Sigmoid colon (tissue), 7 donors: Measurements from ENCODE around the gene CYSRT1. TPM values are rescaled to one million over a fixed set of nuclear protein-coding genes. Genes with fewer than 3 reads are reported as not detected.

Source experiments
- DNase-seq: peaks from one replicate; pipeline ENCODE4 v3.0.0-alpha.2; 2019
- H3K27ac ChIP-seq, 4 donors: fragments of 200-600 bp; sonication (generic); one replicate each; pipeline ENCODE4 v1.5.1; 2016 to 2019; ENCODE audit warnings: mild to moderate bottlenecking in 1 of 4
- H3K27me3 ChIP-seq, 3 donors: fragments of 200-600 bp; sonication (generic); one replicate each; pipeline ENCODE4 v1.5.1; 2019; ENCODE audit warnings: mild to moderate bottlenecking in 1 of 3
- H3K36me3 ChIP-seq, 4 donors: fragments of 200-600 bp; sonication (generic); one replicate each; pipeline ENCODE4 v1.5.1; 2016 to 2019
- H3K4me1 ChIP-seq, 4 donors: fragments of 200-600 bp; sonication (generic); one replicate each; pipeline ENCODE4 v1.5.1; 2017 to 2019
- H3K4me3 ChIP-seq, 4 donors: fragments of 200-600 bp; sonication (generic); one replicate each; pipeline ENCODE4 v1.5.1; 2017 to 2019; ENCODE audit warnings: mild to moderate bottlenecking in 2 of 4, moderate library complexity in 1 of 4
- H3K9me3 ChIP-seq, 4 donors: fragments of 200-600 bp in 3 of 4; sonication (generic) in 3 of 4; one replicate each; pipeline versions ENCODE4 v1.5.1 to v1.6.1; 2013 to 2019
- EP300 ChIP-seq, 4 donors: sonication (generic); formaldehyde crosslinking; IDR thresholded peaks; one replicate each; pipeline ENCODE4 v1.6.1; 2017; ENCODE audit warnings: antibody characterized with exemption in 4 of 4
- POLR2A ChIP-seq, 2 donors: fragments of 450-650 bp; IDR thresholded peaks; one replicate each; pipeline ENCODE4 v1.6.1; 2016; ENCODE audit warnings: antibody characterized with exemption in 2 of 2, mild to moderate bottlenecking in 2 of 2, moderate library complexity in 2 of 2
- POLR2AphosphoS5 ChIP-seq, 4 donors: sonication (generic); formaldehyde crosslinking; IDR thresholded peaks; one replicate each; pipeline ENCODE4 v1.6.1; 2017; ENCODE audit warnings: antibody characterized with exemption in 4 of 4
- WGBS, 2 donors: extraction: QIAGEN DNeasy Blood & Tissue Kit; methylation state at CpG; one replicate each; pipeline ENCODE4 v1.1.7; 2013; 5-methylcytosine and 5-hydroxymethylcytosine counted together
- intact Hi-C: fragments of 100-400 bp; cut with DNase I; formaldehyde crosslinking; loops from one replicate; pipeline ENCODE4 v1.15.1; 2023
- polyA plus RNA-seq, 3 donors: library from polyadenylated mRNA; stranded (reverse); fragments of 200-250 nt; gene quantifications; one replicate each; pipeline ENCODE4 v1.2.3, GENCODE V29; 2013
- total RNA-seq, 4 donors: library from RNA; depleted of rRNA; stranded (reverse); fragments of >200 nt; gene quantifications; one replicate each; pipeline ENCODE4 v1.1.0, GENCODE V29; 2016
- TF ChIP-seq, protein P1 (sequence below), 4 experiments: fragments of 450-650 bp in 3 of 4; fragments of 200-600 bp in 1 of 4; IDR thresholded peaks; one replicate each; pipeline ENCODE4 v1.5.1; 2016 to 2019; ENCODE audit warnings: antibody characterized with exemption in 4 of 4, mild to moderate bottlenecking in 3 of 4, moderate library complexity in 2 of 4
- donor health status: healthy with polysubstance abuse.
- donor health status: Bipolar disorder and iron deficiency.
- donor health status: healthy.

Gene CYSRT1
- total and polyA plus RNA-seq, 7 donors: 0.33 to 1.2 (median 0.54) TPM; not detected in 4

DNA sequence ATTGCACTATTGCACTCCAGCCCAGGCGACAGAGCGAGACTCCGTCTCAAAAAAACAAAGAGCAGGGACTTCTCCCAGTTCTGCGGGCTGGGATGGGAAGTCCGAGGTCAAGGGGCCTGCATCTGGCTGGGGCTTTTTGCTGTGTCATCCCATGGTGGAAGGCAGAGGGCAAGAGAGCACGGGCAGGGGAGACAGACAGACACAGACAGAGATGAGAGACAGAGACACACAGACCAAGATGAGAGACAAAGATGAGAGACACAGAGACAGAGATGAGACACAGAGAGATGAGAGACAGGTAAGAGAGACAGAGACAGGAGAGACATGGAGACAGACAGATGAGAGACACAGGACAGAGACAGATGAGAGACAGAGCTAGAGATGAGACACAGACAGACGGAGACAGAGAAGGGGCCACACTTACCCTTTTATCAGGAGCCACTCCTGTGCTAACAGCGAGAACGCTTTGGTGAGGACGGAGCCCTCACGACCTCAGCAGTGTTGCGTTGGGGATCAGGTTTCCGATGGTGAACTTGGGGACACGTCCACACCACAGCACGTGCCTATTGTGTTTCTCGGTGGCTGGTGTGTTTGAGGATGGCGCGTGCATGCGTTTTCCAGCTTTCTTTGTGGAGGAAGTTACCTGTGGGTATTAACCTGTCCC is 43.7 kb downstream of the CYSRT1 start:
- 72 to 75% methylated on average over 19 of the region's 19 CpGs for WGBS, 2 donors
- no peaks in the 10 kb centered on the region for H3K27me3 ChIP-seq
- H3K4me3 ChIP-seq: no peak overlapping the region
- intact Hi-C loops: no loop called here
- DNase-seq: no peak
- H3K36me3 ChIP-seq: peaks cover 35 to 72% (median 53%) of the 10 kb centered on the region in 4 donors
- H3K9me3 ChIP-seq: no peaks in the 10 kb centered on the region
- peaks cover 0 to 17% (median 16%) of the 10 kb centered on the region in 4 donors for H3K4me1 ChIP-seq
- TF ChIP-seq POLR2AphosphoS5 (IDR thresholded peaks at IDR 0.05) (no peak), EP300 (IDR thresholded peaks at IDR 0.05) (no peak), POLR2A (IDR thresholded peaks at IDR 0.05) (no peak)
- TF ChIP-seq, protein P1, sequence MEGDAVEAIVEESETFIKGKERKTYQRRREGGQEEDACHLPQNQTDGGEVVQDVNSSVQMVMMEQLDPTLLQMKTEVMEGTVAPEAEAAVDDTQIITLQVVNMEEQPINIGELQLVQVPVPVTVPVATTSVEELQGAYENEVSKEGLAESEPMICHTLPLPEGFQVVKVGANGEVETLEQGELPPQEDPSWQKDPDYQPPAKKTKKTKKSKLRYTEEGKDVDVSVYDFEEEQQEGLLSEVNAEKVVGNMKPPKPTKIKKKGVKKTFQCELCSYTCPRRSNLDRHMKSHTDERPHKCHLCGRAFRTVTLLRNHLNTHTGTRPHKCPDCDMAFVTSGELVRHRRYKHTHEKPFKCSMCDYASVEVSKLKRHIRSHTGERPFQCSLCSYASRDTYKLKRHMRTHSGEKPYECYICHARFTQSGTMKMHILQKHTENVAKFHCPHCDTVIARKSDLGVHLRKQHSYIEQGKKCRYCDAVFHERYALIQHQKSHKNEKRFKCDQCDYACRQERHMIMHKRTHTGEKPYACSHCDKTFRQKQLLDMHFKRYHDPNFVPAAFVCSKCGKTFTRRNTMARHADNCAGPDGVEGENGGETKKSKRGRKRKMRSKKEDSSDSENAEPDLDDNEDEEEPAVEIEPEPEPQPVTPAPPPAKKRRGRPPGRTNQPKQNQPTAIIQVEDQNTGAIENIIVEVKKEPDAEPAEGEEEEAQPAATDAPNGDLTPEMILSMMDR (IDR thresholded peaks at IDR 0.05): no peak
- peak overlapping the region; percentile 51 to 66 (median 60) for H3K27ac ChIP-seq

DNA sequence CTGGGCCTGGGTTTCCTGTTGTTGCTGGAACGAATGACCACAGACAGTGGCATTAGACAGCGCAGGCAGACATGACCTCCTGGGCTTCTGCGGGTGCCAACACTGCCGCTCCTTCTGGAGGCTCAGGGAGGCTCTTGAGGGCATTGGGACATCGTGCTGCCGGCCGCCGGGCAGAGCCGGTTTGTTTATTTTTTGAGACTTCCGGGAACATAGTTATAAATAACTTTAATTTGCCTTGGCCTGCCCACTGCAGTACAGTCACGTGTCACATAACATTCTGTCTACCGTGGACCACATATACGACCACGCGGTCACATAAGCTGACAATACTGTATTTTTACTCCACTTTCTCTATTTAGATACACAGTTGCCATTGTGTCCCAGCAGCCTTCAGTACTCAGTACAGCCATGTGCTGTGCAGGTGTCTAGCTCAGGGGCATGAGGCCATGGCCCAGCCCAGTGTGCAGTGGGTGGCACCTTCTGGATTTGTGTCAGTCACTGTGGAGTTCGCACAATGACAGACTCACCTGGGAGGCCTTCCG is 44.3 kb downstream of the CYSRT1 start:
- intact Hi-C loops: no loop called here
- peak; percentile 79 for DNase-seq
- no peak overlapping the region for H3K4me3 ChIP-seq

DNA sequence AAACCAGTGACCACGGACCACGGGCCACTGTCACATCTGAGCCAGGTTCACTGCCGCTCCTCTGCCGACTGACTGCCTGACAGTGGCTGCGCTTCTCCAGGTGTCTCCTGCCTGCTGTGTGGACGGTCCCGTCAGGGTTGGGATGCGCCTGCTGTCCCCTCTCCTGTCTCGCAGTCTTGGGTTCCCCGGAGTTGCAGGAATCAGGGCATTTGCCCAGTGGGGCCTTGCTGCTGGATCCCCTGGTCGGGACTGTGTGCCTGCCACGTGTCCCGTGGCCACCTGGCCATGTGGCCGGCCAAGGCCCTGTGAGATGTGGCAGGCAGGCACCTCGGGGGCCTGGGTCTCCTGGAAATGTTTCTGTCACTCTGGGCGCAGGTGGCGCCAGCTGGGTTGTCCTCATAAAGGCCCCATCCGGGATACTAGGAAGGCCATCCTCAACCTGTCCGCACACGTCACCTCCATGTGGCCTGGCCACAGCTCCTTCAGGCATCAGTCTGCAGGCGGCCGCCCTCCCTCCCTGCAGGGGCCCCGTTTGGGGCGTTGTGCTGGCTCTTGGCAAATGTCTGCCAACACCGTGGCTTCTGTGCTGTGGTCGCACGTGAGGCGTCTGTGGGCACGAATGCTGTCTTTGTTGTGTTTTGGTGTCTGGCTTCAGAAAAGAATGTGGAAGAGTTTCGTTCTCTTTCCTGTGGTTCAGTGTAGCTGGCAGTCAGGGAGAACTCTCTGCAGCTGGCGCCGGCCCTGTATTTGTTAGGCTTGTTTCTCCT is 46.1 kb downstream of the CYSRT1 start:
- intact Hi-C loops: no loop called here
- H3K27me3 ChIP-seq: peaks cover 0 to 19% (median 0%) of the 10 kb centered on the region in 3 donors
- 76 to 91% methylated on average over 32 of the region's 32 CpGs for WGBS, 2 donors
- no peak overlapping the region for H3K4me3 ChIP-seq
- H3K9me3 ChIP-seq: no peaks in the 10 kb centered on the region
- DNase-seq: no peak
- H3K4me1 ChIP-seq: peaks cover 0 to 19% (median 18%) of the 10 kb centered on the region in 4 donors
- TF ChIP-seq EP300 (IDR thresholded peaks at IDR 0.05) (no peak), POLR2AphosphoS5 (IDR thresholded peaks at IDR 0.05) (no peak), POLR2A (IDR thresholded peaks at IDR 0.05) (no peak)
- TF ChIP-seq, protein P1 (IDR thresholded peaks at IDR 0.05): no peak
- H3K27ac ChIP-seq: no peak overlapping the region
- peaks cover 28 to 57% (median 34%) of the 10 kb centered on the region in 4 donors for H3K36me3 ChIP-seq

More for the DNA sequence above, 44.3 kb downstream of the CYSRT1 start:
- WGBS, 2 donors: 23 to 53% methylated on average over 17 of the region's 17 CpGs
- peaks cover 35 to 72% (median 47%) of the 10 kb centered on the region in 4 donors for H3K36me3 ChIP-seq
- no peaks in the 10 kb centered on the region for H3K9me3 ChIP-seq
- peaks cover 0 to 17% (median 16%) of the 10 kb centered on the region in 4 donors for H3K4me1 ChIP-seq
- H3K27me3 ChIP-seq: peaks cover 0 to 6% (median 0%) of the 10 kb centered on the region in 3 donors
- peak overlapping the region; percentile 51 to 66 (median 60) for H3K27ac ChIP-seq
- TF ChIP-seq POLR2AphosphoS5 (IDR thresholded peaks at IDR 0.05) (peak in 3 of 4 donors; percentile 19 to 37 (median 22)), EP300 (IDR thresholded peaks at IDR 0.05) (peak in 1 of 4 donors; percentile 33), POLR2A (IDR thresholded peaks at IDR 0.05) (no peak)
- TF ChIP-seq, protein P1 (IDR thresholded peaks at IDR 0.05): no peak

DNA sequence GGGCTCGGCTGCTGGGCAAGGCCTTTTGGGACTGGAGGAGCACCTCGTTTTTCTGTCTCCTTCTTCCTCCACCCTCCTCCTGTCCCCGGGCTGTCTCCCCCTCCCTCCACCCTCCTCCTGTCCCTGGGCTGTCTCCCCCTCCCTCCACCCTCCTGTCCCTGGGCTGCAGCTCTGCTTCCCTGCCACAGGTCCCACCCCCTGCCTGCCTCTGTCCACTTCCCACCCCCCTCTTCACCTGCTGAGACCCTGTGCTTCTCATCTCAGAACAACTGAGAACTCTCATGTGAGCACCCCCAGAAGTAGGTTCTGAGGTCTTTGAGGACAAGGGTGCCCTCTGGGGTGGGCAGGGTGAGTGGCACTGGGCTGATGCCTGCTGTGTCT is 46.7 kb downstream of the CYSRT1 start:
- Histone ChIP-seq H3K4me3 (no peak overlapping the region), H3K27me3 (peaks cover 4 to 25% (median 5%) of the 10 kb centered on the region in 3 donors), H3K4me1 (peaks cover 0 to 25% (median 24%) of the 10 kb centered on the region in 4 donors), H3K36me3 (peaks cover 23 to 51% (median 30%) of the 10 kb centered on the region in 4 donors), H3K9me3 (no peaks in the 10 kb centered on the region), H3K27ac (no peak overlapping the region)
- WGBS, 2 donors: 33 to 53% methylated on average over 3 of the region's 3 CpGs
- intact Hi-C loops: no loop called here
- DNase-seq: no peak
- TF ChIP-seq, protein P1 (IDR thresholded peaks at IDR 0.05): no peak
- TF ChIP-seq EP300 (IDR thresholded peaks at IDR 0.05): no peak
- no peak for TF ChIP-seq POLR2A (IDR thresholded peaks at IDR 0.05)
- TF ChIP-seq POLR2AphosphoS5 (IDR thresholded peaks at IDR 0.05): no peak
